Heart left ventricle (tissue), 13 donors: ENCODE data around the gene PLEKHG3.

Experiments
- POLR2A ChIP-seq, 2 donors: fragments of 450-650 bp; IDR thresholded peaks; one replicate each; pipeline ENCODE4 v1.6.1; 2017; ENCODE audit warnings: antibody characterized with exemption in 2 of 2, mild to moderate bottlenecking in 2 of 2, moderate library complexity in 2 of 2
- TF ChIP-seq, protein P1 (sequence below), 12 donors: fragments of 200-600 bp; sonication (generic) in 4 of 12; IDR thresholded peaks; one replicate each; pipeline versions ENCODE4 v1.5.0 to v1.8.0; 2018 to 2022; ENCODE audit warnings: antibody characterized with exemption in 12 of 12, mild to moderate bottlenecking in 5 of 12
- donor health status: ischemic (EF 13 %, LVEDD 7.1; RV severe dilation, severe dysfunction).
- donor health status: DM: no; HTN: yes; CAD: no.
- donor health status: DM: no; HTN: no; CAD: no.
- donor health status: ischemic (EF 25% LVEDD 6.9; RV normal size, moderate dysfunction).
- donor health status: ischemic (EF 25% LVEDD 5.7; RV mildly dilated, moderate dysfunction).
- donor health status: ischemic (EF 35%, LVEDD 5.7; RV mildly dilated, moderate dysfunction).
- donor health status: nonischemic (EF 11% LVEDD 7.7; RV severe dilation, severe dysfunction).
- donor health status: DM: yes; HTN: yes; CAD: no.
- donor health status: PGD.
- donor health status: ischemic (EF 29% LVEDD 5.4; RV normal size, mild dysfunction).
- donor health status: nonischemic (EF 23%, LVEDD 6.1; RV moderate dilation, normal function).

DNA sequence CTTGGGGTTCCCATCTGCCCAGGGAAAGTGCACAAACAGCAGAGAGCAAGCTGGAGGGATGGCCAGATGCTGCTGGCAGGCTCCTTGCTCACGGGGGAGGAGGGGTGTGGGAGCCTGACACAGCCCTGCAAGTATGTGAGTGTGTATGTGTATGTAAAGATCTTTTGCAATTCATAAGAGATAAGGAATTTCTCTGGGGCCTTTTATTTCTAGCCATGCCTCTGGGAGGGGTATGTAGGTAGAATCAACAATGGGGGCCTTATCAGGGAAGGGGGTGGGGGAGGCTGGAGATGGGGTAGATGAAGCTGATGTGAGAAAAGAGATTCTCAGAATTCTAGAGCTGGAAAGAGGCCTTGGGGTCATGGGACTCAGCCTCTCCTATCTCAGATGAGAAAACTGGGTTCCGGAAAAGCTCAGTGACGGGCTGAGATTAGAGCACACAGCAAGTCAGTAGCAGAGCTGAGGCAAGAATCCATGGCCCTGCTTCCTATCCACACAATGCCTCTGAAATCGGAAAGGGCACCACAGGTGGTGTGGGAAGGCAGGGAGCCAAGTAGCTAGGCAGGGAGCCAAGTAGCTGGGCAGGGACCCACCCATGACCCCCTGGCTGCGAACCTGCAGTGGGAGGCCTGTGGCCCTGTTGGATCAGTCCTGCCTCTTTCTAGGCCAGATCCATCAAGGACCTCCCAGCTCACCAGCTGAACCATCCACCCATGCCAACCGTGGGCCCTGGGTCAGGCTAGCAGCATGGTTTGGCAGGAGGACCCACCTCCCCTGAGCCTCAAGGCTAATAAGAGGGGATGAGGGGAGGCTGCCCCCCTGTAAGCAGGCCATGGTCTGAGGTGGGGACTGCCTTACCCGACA, 54.7 kb downstream of the PLEKHG3 start:
- TF ChIP-seq, protein P1, sequence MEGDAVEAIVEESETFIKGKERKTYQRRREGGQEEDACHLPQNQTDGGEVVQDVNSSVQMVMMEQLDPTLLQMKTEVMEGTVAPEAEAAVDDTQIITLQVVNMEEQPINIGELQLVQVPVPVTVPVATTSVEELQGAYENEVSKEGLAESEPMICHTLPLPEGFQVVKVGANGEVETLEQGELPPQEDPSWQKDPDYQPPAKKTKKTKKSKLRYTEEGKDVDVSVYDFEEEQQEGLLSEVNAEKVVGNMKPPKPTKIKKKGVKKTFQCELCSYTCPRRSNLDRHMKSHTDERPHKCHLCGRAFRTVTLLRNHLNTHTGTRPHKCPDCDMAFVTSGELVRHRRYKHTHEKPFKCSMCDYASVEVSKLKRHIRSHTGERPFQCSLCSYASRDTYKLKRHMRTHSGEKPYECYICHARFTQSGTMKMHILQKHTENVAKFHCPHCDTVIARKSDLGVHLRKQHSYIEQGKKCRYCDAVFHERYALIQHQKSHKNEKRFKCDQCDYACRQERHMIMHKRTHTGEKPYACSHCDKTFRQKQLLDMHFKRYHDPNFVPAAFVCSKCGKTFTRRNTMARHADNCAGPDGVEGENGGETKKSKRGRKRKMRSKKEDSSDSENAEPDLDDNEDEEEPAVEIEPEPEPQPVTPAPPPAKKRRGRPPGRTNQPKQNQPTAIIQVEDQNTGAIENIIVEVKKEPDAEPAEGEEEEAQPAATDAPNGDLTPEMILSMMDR (IDR thresholded peaks at IDR 0.05), result no peak
- TF ChIP-seq POLR2A (IDR thresholded peaks at IDR 0.05), result no peak
